Thyroid gland (tissue), 4 donors: ENCODE data around the gene SOST.

Source experiments
- POLR2A ChIP-seq, 2 donors: fragments of 450-650 bp; IDR thresholded peaks; one replicate each; pipeline ENCODE4 v1.6.1; 2017; ENCODE audit warnings: antibody characterized with exemption in 2 of 2, mild to moderate bottlenecking in 2 of 2, moderate library complexity in 1 of 2
- TF ChIP-seq, protein P1 (sequence below), 6 experiments: fragments of 200-600 bp in 3 of 6; fragments of 450-650 bp in 3 of 6; sonication (generic) in 3 of 6; IDR thresholded peaks; one replicate each; pipeline ENCODE4 v1.5.1; 2016 to 2019; ENCODE audit warnings: antibody characterized with exemption in 6 of 6, mild to moderate bottlenecking in 2 of 6, inconsistent platforms in 1 of 6, moderate library complexity in 1 of 6

DNA sequence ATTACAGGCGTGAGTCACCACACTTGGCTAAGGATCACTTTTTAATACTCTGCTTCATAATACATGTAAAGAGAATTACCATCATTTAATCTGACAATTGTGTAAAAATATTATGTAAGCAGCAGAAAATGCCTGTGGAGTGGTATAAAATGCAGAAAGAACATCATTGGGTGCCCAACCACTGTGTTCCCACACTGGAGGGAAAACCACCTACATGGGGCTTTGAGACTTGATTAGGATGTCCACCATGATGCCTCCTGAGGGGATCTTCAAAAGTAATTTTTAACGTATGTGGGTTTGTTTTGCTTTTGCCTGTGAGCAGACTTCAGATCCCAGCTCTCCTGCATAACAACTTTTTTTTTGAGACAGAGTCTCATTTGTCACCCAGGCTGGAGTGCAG lies 40.5 kb upstream of the SOST start:
- TF ChIP-seq, protein P1, sequence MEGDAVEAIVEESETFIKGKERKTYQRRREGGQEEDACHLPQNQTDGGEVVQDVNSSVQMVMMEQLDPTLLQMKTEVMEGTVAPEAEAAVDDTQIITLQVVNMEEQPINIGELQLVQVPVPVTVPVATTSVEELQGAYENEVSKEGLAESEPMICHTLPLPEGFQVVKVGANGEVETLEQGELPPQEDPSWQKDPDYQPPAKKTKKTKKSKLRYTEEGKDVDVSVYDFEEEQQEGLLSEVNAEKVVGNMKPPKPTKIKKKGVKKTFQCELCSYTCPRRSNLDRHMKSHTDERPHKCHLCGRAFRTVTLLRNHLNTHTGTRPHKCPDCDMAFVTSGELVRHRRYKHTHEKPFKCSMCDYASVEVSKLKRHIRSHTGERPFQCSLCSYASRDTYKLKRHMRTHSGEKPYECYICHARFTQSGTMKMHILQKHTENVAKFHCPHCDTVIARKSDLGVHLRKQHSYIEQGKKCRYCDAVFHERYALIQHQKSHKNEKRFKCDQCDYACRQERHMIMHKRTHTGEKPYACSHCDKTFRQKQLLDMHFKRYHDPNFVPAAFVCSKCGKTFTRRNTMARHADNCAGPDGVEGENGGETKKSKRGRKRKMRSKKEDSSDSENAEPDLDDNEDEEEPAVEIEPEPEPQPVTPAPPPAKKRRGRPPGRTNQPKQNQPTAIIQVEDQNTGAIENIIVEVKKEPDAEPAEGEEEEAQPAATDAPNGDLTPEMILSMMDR (IDR thresholded peaks at IDR 0.05), result no peak
- no peak for TF ChIP-seq POLR2A (IDR thresholded peaks at IDR 0.05)
